Measurements from ENCODE around the gene PRKACB. TPM values are rescaled to one million over a fixed set of nuclear protein-coding genes. Genes with fewer than 3 reads are reported as not detected.

PRKACB gene
- total and polyA plus RNA-seq, 10 of the 15 experiments (the other 5 are each of a cell fraction or from before 2014, with no cell fraction given) = 3.1 to 9.0 (median 7.1) TPM; not detected in 1

- ChIA-PET RAD21 (ENCODE audit: unreplicated experiment) (interaction anchor here (0.6 kb wide), 1 partner anchor 11 kb away, joined by 3 read pairs; no protein-coding TSS in a partner anchor), POLR2A (no interaction called here), CTCF (interaction anchor here (0.7 kb wide), 1 partner anchor 118 kb away, joined by 3 read pairs; no protein-coding TSS in a partner anchor), SMC1A (ENCODE audit: uncharacterized antibody, unreplicated experiment) (interaction anchor here (0.5 kb wide), 1 partner anchor 42 kb away, joined by 5 read pairs; no protein-coding TSS in a partner anchor)
- no peaks in the 10 kb centered on the region for H3K9me3 ChIP-seq (replicated peaks; ENCODE audit: control insufficient read depth, insufficient read depth, low read length)
- DNase-seq (ENCODE audit: low read depth, low spot score) = no peak
- BruUV-seq (replicated peaks) = no TSS peak
- no peak overlapping the region for H2AFZ ChIP-seq (ENCODE audit: control insufficient read depth, low read depth, low read length)
- no peaks in the 10 kb centered on the region; a peak in 1 of 4 replicates for H3K27me3 ChIP-seq (replicated peaks in 1 of 2; ENCODE audit: control insufficient read depth in 2 of 2, insufficient read depth in 2 of 2, low read length in 1 of 2)
- H3K79me2 ChIP-seq (ENCODE audit: control insufficient read depth, insufficient read depth, low read length) = no peaks in the 10 kb centered on the region
- no peaks in the 10 kb centered on the region for H3K36me3 ChIP-seq (ENCODE audit: control insufficient read depth in 2 of 2, insufficient read depth in 2 of 2, low read length in 1 of 2)
- in situ Hi-C loops (cut with MboI) (no loop called here), intact Hi-C loops (cut with micrococcal nuclease; ENCODE audit: unreplicated experiment) (no loop called here)
- H3K27ac ChIP-seq (ENCODE audit: control insufficient read depth, insufficient read depth) = no peak overlapping the region
- no peak for ATAC-seq
- no peak overlapping the region for H3K4me2 ChIP-seq (ENCODE audit: control insufficient read depth, insufficient read depth)
- H3K9ac ChIP-seq (ENCODE audit: control insufficient read depth, insufficient read depth, low read length) = no peak overlapping the region
- WGBS (ENCODE audit: insufficient coverage, insufficient replicate concordance, low lambda C conversion rate, missing lambda C conversion rate) = 14% methylated on average over 2 of the region's 2 CpGs
- H3K4me3 ChIP-seq = no peak overlapping the region
- no peak for FAIRE-seq
- H3K4me1 ChIP-seq (ENCODE audit: control insufficient read depth, insufficient read depth, low read length) = no peaks in the 10 kb centered on the region
- H4K20me1 ChIP-seq (ENCODE audit: control insufficient read depth, insufficient read depth) = no peaks in the 10 kb centered on the region; the same call in 1 of the 2 replicates
- TF ChIP-seq ATF3 (IDR thresholded peaks at IDR 0.05; ENCODE audit: borderline replicate concordance, extremely low read depth, low read depth, low read length) = no peak
- no peak for TF ChIP-seq E4F1 (IDR thresholded peaks at IDR 0.05; ENCODE audit: borderline replicate concordance, partially characterized antibody)
- no peak for TF ChIP-seq MYC (IDR thresholded peaks at IDR 0.05; ENCODE audit: insufficient read depth, insufficient read length, insufficient replicate concordance, low read length, severe bottlenecking)
- no peak for TF ChIP-seq POLR2AphosphoS5 (IDR thresholded peaks at IDR 0.05; ENCODE audit: low read length)
- no peak for TF ChIP-seq BCL3 (IDR thresholded peaks at IDR 0.05; ENCODE audit: borderline replicate concordance, insufficient read depth, low read depth, low read length, poor library complexity, severe bottlenecking)
- no peak for TF ChIP-seq ZBED1 (IDR thresholded peaks at IDR 0.05; ENCODE audit: borderline replicate concordance)
- no peak for TF ChIP-seq ASH2L (IDR thresholded peaks at IDR 0.05; ENCODE audit: borderline replicate concordance, low read depth)
- no peak for TF ChIP-seq PRDM15 (CRISPR knock-in tag; IDR thresholded peaks at IDR 0.05)
- no peak for TF ChIP-seq FOXK2 (IDR thresholded peaks at IDR 0.05)
- no peak for TF ChIP-seq REST (IDR thresholded peaks at IDR 0.05; ENCODE audit: low read depth, low read length)
- no peak for TF ChIP-seq SUZ12 (IDR thresholded peaks at IDR 0.05; ENCODE audit: unreplicated experiment)
Measured at GRCh38 chr1:84259989-84260388, 115.9 kb downstream of the PRKACB start.
